Heart left ventricle (tissue), 13 donors: ENCODE data around the gene DNAH14.

Experiments used
- POLR2A ChIP-seq, 2 donors: fragments of 450-650 bp; IDR thresholded peaks; one replicate each; pipeline ENCODE4 v1.6.1; 2017; ENCODE audit warnings: antibody characterized with exemption in 2 of 2, mild to moderate bottlenecking in 2 of 2, moderate library complexity in 2 of 2
- TF ChIP-seq, protein P1 (sequence below), 12 donors: fragments of 200-600 bp; sonication (generic) in 4 of 12; IDR thresholded peaks; one replicate each; pipeline versions ENCODE4 v1.5.0 to v1.8.0; 2018 to 2022; ENCODE audit warnings: antibody characterized with exemption in 12 of 12, mild to moderate bottlenecking in 5 of 12
- donor health status: ischemic (EF 13 %, LVEDD 7.1; RV severe dilation, severe dysfunction).
- donor health status: DM: no; HTN: yes; CAD: no.
- donor health status: DM: no; HTN: no; CAD: no.
- donor health status: ischemic (EF 25% LVEDD 6.9; RV normal size, moderate dysfunction).
- donor health status: ischemic (EF 25% LVEDD 5.7; RV mildly dilated, moderate dysfunction).
- donor health status: ischemic (EF 35%, LVEDD 5.7; RV mildly dilated, moderate dysfunction).
- donor health status: nonischemic (EF 11% LVEDD 7.7; RV severe dilation, severe dysfunction).
- donor health status: DM: yes; HTN: yes; CAD: no.
- donor health status: PGD.
- donor health status: ischemic (EF 29% LVEDD 5.4; RV normal size, mild dysfunction).
- donor health status: nonischemic (EF 23%, LVEDD 6.1; RV moderate dilation, normal function).

DNA sequence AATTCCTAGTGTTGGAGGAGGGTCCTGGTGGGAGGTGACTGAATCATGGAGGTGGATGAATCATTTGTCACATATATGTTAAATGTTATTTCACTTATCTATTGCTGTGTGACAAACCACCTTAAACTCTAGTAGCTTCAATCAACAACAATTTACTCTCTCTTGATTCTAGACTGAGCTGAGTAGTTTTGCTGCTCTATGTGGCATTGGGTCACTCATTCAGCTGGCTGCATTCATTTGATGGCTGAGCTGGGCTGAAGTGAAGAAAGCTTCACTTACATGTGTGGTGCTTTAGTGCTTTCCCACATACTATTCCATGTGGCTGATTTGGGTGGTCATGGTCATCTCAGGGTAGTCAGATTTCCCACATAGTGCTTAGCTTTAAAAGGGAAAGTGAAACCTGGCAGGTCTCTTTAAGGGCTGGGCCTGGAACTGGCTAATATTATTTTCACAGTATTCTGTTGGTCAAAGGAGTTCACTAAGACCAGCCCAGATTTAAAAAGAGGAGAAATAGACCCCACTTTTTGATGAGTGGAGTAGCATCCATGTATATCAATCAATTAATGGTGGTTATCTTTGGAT is 10.5 kb downstream of the DNAH14 start:
- TF ChIP-seq, protein P1, sequence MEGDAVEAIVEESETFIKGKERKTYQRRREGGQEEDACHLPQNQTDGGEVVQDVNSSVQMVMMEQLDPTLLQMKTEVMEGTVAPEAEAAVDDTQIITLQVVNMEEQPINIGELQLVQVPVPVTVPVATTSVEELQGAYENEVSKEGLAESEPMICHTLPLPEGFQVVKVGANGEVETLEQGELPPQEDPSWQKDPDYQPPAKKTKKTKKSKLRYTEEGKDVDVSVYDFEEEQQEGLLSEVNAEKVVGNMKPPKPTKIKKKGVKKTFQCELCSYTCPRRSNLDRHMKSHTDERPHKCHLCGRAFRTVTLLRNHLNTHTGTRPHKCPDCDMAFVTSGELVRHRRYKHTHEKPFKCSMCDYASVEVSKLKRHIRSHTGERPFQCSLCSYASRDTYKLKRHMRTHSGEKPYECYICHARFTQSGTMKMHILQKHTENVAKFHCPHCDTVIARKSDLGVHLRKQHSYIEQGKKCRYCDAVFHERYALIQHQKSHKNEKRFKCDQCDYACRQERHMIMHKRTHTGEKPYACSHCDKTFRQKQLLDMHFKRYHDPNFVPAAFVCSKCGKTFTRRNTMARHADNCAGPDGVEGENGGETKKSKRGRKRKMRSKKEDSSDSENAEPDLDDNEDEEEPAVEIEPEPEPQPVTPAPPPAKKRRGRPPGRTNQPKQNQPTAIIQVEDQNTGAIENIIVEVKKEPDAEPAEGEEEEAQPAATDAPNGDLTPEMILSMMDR (IDR thresholded peaks at IDR 0.05), result no peak
- no peak for TF ChIP-seq POLR2A (IDR thresholded peaks at IDR 0.05)
